H9 (cell line): ENCODE results near the gene NANOS3. TPM values are rescaled to one million over a fixed set of nuclear protein-coding genes. Genes with fewer than 3 reads are reported as not detected.

Experiments used
- DNase-seq: peaks from one replicate; pipeline ENCODE4 v3.0.0-alpha.2; 2017
- H2AFZ ChIP-seq: one replicate; pipeline ENCODE4 v1.6.1; 2013; ENCODE audit warnings: mild to moderate bottlenecking, low read length, control low read depth, moderate library complexity
- H2AK5ac ChIP-seq: 2 replicates; pipeline ENCODE4 v1.6.1; 2013; ENCODE audit warnings: low read length, control low read depth, mixed read lengths; ENCODE audit not compliant: insufficient read length
- H2BK120ac ChIP-seq: one replicate; pipeline ENCODE4 v1.6.1; 2013; ENCODE audit warnings: low read depth, mild to moderate bottlenecking, low read length, control low read depth, inconsistent platforms; ENCODE audit not compliant: poor library complexity, severe bottlenecking
- H2BK12ac ChIP-seq: 2 replicates; pipeline ENCODE4 v1.6.1; 2013; ENCODE audit warnings: low read length, control low read depth, mixed read lengths, low read depth; ENCODE audit not compliant: insufficient read length
- H2BK15ac ChIP-seq: 2 replicates; pipeline ENCODE4 v1.6.1; 2013; ENCODE audit warnings: low read depth, low read length, control low read depth
- H2BK20ac ChIP-seq: one replicate; pipeline ENCODE4 v1.6.1; 2013; ENCODE audit warnings: low read depth, mild to moderate bottlenecking, low read length, control low read depth, inconsistent platforms; ENCODE audit not compliant: poor library complexity, severe bottlenecking
- H2BK5ac ChIP-seq: 2 replicates; pipeline ENCODE4 v1.6.1; 2013; ENCODE audit warnings: low read length, control low read depth, mixed read lengths; ENCODE audit not compliant: insufficient read length
- H3K14ac ChIP-seq: 2 replicates; pipeline ENCODE4 v1.6.1; 2013; ENCODE audit warnings: low read length, control low read depth; ENCODE audit not compliant: insufficient read depth
- H3K18ac ChIP-seq: 2 replicates; pipeline ENCODE4 v1.6.1; 2013; ENCODE audit warnings: low read depth, mild to moderate bottlenecking, mixed read lengths, low read length, control low read depth; ENCODE audit not compliant: insufficient read length
- H3K23ac ChIP-seq: 2 replicates; pipeline ENCODE4 v1.6.1; 2013; ENCODE audit warnings: low read length, control low read depth, mixed read lengths, low read depth; ENCODE audit not compliant: insufficient read length
- H3K23me2 ChIP-seq: 2 replicates; pipeline ENCODE4 v1.6.1; 2013; ENCODE audit warnings: low read depth, mild to moderate bottlenecking, mixed read lengths, low read length, control low read depth; ENCODE audit not compliant: insufficient read length, poor library complexity, severe bottlenecking
- H3K27ac ChIP-seq: 2 replicates; pipeline ENCODE4 v1.5.1; 2013; ENCODE audit warnings: low read length, control low read depth, mixed read lengths, low read depth; ENCODE audit not compliant: insufficient read length
- H3K27me3 ChIP-seq: 2 replicates; pipeline ENCODE4 v1.6.1; 2013; ENCODE audit warnings: low read length, control low read depth, inconsistent platforms; ENCODE audit not compliant: insufficient read depth
- H3K4ac ChIP-seq: 2 replicates; pipeline ENCODE4 v1.6.1; 2013; ENCODE audit warnings: low read depth, mild to moderate bottlenecking, control low read depth, inconsistent platforms, low read length, moderate library complexity
- H3K4me1 ChIP-seq: 2 replicates; pipeline ENCODE4 v1.6.1; 2013; ENCODE audit warnings: low read length, control low read depth, inconsistent platforms; ENCODE audit not compliant: insufficient read depth
- H3K4me2 ChIP-seq: 2 replicates; pipeline ENCODE4 v1.6.1; 2013; ENCODE audit warnings: low read length, control low read depth, mixed read lengths; ENCODE audit not compliant: insufficient read length, insufficient read depth
- H3K56ac ChIP-seq: 2 replicates; pipeline ENCODE4 v1.6.1; 2013; ENCODE audit warnings: low read depth, mild to moderate bottlenecking, mixed read lengths, low read length, control low read depth; ENCODE audit not compliant: insufficient read length
- H3K79me1 ChIP-seq: 2 replicates; pipeline ENCODE4 v1.6.1; 2013; ENCODE audit warnings: low read depth, mild to moderate bottlenecking, moderate library complexity, low read length, control low read depth, inconsistent platforms; ENCODE audit not compliant: insufficient read depth, poor library complexity, severe bottlenecking
- H3K79me2 ChIP-seq: 2 replicates; pipeline ENCODE4 v1.6.1; 2013; ENCODE audit warnings: low read length, control low read depth, inconsistent platforms; ENCODE audit not compliant: insufficient read depth
- H3K9ac ChIP-seq: 2 replicates; pipeline ENCODE4 v1.6.1; 2013; ENCODE audit warnings: low read length, control low read depth, mixed read lengths; ENCODE audit not compliant: insufficient read length; ENCODE audit errors: extremely low read depth
- H3K9me3 ChIP-seq: one replicate; pipeline ENCODE4 v1.6.1; 2013; ENCODE audit warnings: low read depth, low read length, inconsistent platforms; ENCODE audit not compliant: control insufficient read depth
- H3T11ph ChIP-seq: one replicate; pipeline ENCODE4 v1.6.1; 2013; ENCODE audit warnings: mild to moderate bottlenecking, low read length, control low read depth, inconsistent platforms
- H4K20me1 ChIP-seq: one replicate; pipeline ENCODE4 v1.6.1; 2013; ENCODE audit not compliant: control insufficient read depth, insufficient read length, insufficient read depth
- H4K5ac ChIP-seq: 2 replicates; pipeline ENCODE4 v1.6.1; 2013; ENCODE audit warnings: low read depth, mild to moderate bottlenecking, mixed read lengths, low read length, control low read depth; ENCODE audit not compliant: insufficient read length
- H4K8ac ChIP-seq: replicated peaks from 2 replicates; pipeline ENCODE4 v1.6.1; 2013; ENCODE audit warnings: low read length, control low read depth, mixed read lengths, low read depth; ENCODE audit not compliant: insufficient read length
- H4K91ac ChIP-seq: 2 replicates; pipeline ENCODE4 v1.6.1; 2013; ENCODE audit warnings: low read depth, mild to moderate bottlenecking, moderate library complexity, mixed read lengths, low read length, control low read depth; ENCODE audit not compliant: insufficient read length
- H3K27ac Mint-ChIP-seq, 3 experiments: 2 replicates in 2 of 3; 3 replicates in 1 of 3; pipeline ENCODE4 v1.8.0; 2020 to 2021; ENCODE audit warnings: mixed read lengths in 3 of 3, mild to moderate bottlenecking in 1 of 3, moderate library complexity in 1 of 3
- H3K27me3 Mint-ChIP-seq: 2 replicates; pipeline ENCODE4 v1.8.0; 2021; ENCODE audit warnings: low read depth, mild to moderate bottlenecking, moderate library complexity, mixed read lengths
- H3K36me3 Mint-ChIP-seq, 3 experiments: 2 replicates in 2 of 3; 3 replicates in 1 of 3; pipeline ENCODE4 v1.8.0; 2020 to 2021; ENCODE audit warnings: low read depth in 3 of 3, mixed read lengths in 3 of 3; ENCODE audit not compliant: insufficient read depth in 1 of 3
- H3K4me1 Mint-ChIP-seq, 2 experiments: 2 replicates each; pipeline ENCODE4 v1.8.0; 2020; ENCODE audit warnings: mixed read lengths in 2 of 2
- H3K4me3 Mint-ChIP-seq, 2 experiments: 2 replicates in 1 of 2; 3 replicates in 1 of 2; pipeline ENCODE4 v1.8.0; 2020 to 2021; ENCODE audit warnings: mild to moderate bottlenecking in 2 of 2, mixed read lengths in 2 of 2, moderate library complexity in 1 of 2
- H3K9me3 Mint-ChIP-seq, 2 experiments: 2 replicates in 1 of 2; 3 replicates in 1 of 2; pipeline ENCODE4 v1.8.0; 2020; ENCODE audit warnings: mild to moderate bottlenecking in 2 of 2, mixed read lengths in 2 of 2, moderate library complexity in 1 of 2
- WGBS: extraction: QIAGEN DNeasy Blood & Tissue Kit; methylation state at CpG from one replicate; pipeline ENCODE4 v1.1.7; 2013; ENCODE audit warnings: missing lambda C conversion rate, low lambda C conversion rate, mixed read lengths; ENCODE audit not compliant: insufficient read length; ENCODE audit errors: extremely low coverage; 5-methylcytosine and 5-hydroxymethylcytosine counted together
- total RNA-seq: library from RNA; stranded (reverse); gene quantifications from 2 replicates; pipeline ENCODE4 v1.2.1, GENCODE V29; 2021
- TF ChIP-seq, protein P1 (sequence below): fragments of 200-600 bp; sonication (generic); conservative IDR thresholded peaks from 3 replicates; pipeline ENCODE4 v1.8.0; 2021; ENCODE audit warnings: antibody characterized with exemption, mild to moderate bottlenecking

Gene NANOS3
- total RNA-seq, 1 experiment from 2014 or later = not detected

DNA sequence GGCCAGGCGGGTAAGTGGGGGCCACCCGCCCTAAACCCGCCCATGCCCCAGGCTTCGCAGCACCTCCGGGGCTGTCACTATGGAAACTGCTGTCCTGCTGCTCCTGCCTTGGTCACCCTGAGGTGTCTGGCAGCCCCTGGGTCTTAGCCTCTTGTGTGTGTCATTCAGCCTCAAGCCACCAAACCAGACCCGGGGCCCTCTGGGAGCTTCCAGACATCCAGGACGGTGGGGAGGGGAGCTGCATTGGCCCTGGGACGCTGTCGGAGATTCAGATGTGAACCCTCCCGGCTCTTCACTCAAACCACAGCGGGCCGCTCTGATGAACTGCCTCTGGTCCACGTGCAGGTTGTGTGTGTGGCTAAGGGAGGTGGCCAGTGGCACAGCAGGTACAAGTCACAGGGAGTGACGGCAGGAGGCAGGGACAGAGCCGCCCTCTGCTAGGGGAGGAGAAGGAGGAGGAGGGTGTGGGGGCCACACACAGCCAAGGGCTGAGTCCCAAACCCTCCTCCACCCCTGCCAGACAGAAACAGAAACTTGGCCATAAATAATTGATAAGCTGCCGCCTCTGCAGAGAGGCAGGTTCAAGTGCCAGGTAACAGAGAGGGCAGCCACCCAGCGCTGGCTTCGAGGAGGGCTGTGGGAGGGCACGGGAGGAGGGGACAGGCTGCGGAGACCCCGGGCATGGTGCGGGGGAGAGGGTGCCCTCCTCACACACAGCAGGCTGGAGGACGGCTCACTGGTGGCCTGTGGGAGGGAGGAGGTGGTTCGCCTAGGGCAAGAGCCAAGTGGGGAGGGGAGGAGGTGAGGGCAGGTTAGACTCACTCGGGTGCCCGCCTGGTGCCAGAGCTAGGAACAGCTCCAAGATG lies 8.0 kb downstream of the NANOS3 start:
- H2BK12ac ChIP-seq = no peak overlapping the region
- TF ChIP-seq, protein P1, sequence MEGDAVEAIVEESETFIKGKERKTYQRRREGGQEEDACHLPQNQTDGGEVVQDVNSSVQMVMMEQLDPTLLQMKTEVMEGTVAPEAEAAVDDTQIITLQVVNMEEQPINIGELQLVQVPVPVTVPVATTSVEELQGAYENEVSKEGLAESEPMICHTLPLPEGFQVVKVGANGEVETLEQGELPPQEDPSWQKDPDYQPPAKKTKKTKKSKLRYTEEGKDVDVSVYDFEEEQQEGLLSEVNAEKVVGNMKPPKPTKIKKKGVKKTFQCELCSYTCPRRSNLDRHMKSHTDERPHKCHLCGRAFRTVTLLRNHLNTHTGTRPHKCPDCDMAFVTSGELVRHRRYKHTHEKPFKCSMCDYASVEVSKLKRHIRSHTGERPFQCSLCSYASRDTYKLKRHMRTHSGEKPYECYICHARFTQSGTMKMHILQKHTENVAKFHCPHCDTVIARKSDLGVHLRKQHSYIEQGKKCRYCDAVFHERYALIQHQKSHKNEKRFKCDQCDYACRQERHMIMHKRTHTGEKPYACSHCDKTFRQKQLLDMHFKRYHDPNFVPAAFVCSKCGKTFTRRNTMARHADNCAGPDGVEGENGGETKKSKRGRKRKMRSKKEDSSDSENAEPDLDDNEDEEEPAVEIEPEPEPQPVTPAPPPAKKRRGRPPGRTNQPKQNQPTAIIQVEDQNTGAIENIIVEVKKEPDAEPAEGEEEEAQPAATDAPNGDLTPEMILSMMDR = no peak
- H3K27ac ChIP-seq = no peak overlapping the region
- no peak overlapping the region for H3K4me3 Mint-ChIP-seq
- H3K27me3 Mint-ChIP-seq = peaks cover 2% of the 10 kb centered on the region; the same call in 1 of the 2 replicates
- no peak overlapping the region for H3K27ac Mint-ChIP-seq
- H4K91ac ChIP-seq = no peak overlapping the region
- H3K56ac ChIP-seq = no peak overlapping the region
- no peak for DNase-seq
- H3K4me1 ChIP-seq = peaks cover 3% of the 10 kb centered on the region; the same call in 1 of the 2 replicates
- no peak overlapping the region for H3T11ph ChIP-seq
- H3K4ac ChIP-seq = no peak overlapping the region
- H3K14ac ChIP-seq = no peak overlapping the region; the same call in 1 of the 2 replicates
- H3K27me3 ChIP-seq = no peaks in the 10 kb centered on the region
- no peaks in the 10 kb centered on the region for H4K20me1 ChIP-seq
- H4K5ac ChIP-seq = no peak overlapping the region
- H3K9me3 Mint-ChIP-seq = no peaks in the 10 kb centered on the region; a peak in 1 of 5 replicates
- H2AK5ac ChIP-seq = no peak overlapping the region
- peaks cover 20 to 27% of the 10 kb centered on the region in 2 experiments for H3K4me1 Mint-ChIP-seq
- H2BK20ac ChIP-seq = no peak overlapping the region
- no peaks in the 10 kb centered on the region for H3K9me3 ChIP-seq
- H3K23ac ChIP-seq = no peak overlapping the region
- no peak overlapping the region for H2AFZ ChIP-seq
- H3K23me2 ChIP-seq = peaks cover 3% of the 10 kb centered on the region
- H4K8ac ChIP-seq = no peak overlapping the region
- no peak overlapping the region for H3K9ac ChIP-seq
- no peak overlapping the region for H2BK120ac ChIP-seq
- H3K36me3 Mint-ChIP-seq = no peaks in the 10 kb centered on the region
- H2BK5ac ChIP-seq = no peak overlapping the region
- WGBS = no CpG with 5 or more reads among the region's 26 CpGs
- no peak overlapping the region for H3K18ac ChIP-seq
- no peaks in the 10 kb centered on the region for H3K79me2 ChIP-seq
- no peak overlapping the region for H2BK15ac ChIP-seq
- no peak overlapping the region for H3K4me2 ChIP-seq
- H3K79me1 ChIP-seq = no peaks in the 10 kb centered on the region
